GM18511 (cell line): ENCODE results near the gene KDM4B.
"Not testable (repeated sequence)": the region's sequence is repeated elsewhere in the genome, so short reads cannot be mapped to it uniquely, and the experiment has no call there.

ENCODE experiments used
- ATAC-seq: cut with Tn5 transposase; IDR thresholded peaks from one replicate; pipeline ENCODE4 v1.9.1; 2021; ENCODE audit warnings: mild to moderate bottlenecking, moderate library complexity; ENCODE audit not compliant: unreplicated experiment

Gene KDM4B

GRCh38 chr19:5147074-5147977, 178.4 kb downstream of the KDM4B start:
- no peak for ATAC-seq

- no peak for ATAC-seq
Observed at GRCh38 chr19:5147978-5148793, 179.3 kb downstream of the KDM4B start.

GRCh38 chr19:5148794-5149190, 179.9 kb downstream of the KDM4B start:
- no peak for ATAC-seq

GRCh38 chr19:5149508-5149907, 180.6 kb downstream of the KDM4B start:
- ATAC-seq: no peak

- ATAC-seq: no peak
Observed at GRCh38 chr19:5149932-5150901, 181.3 kb downstream of the KDM4B start.

GRCh38 chr19:5150902-5151741, 182.2 kb downstream of the KDM4B start:
- no peak for ATAC-seq

GRCh38 chr19:5152013-5152763, 183.3 kb downstream of the KDM4B start:
- no peak for ATAC-seq

- ATAC-seq: no peak
Observed at GRCh38 chr19:5152767-5153532, 184.0 kb downstream of the KDM4B start.

GRCh38 chr19:5153601-5154128, 184.8 kb downstream of the KDM4B start:
- no peak for ATAC-seq

GRCh38 chr19:5154129-5154798, 185.4 kb downstream of the KDM4B start:
- ATAC-seq: no peak

- ATAC-seq: no peak
Observed at GRCh38 chr19:5154799-5155426, 186.0 kb downstream of the KDM4B start.

GRCh38 chr19:5155586-5156210, 186.8 kb downstream of the KDM4B start:
- ATAC-seq: no peak

GRCh38 chr19:5156231-5156986, 187.5 kb downstream of the KDM4B start:
- no peak for ATAC-seq

- no peak for ATAC-seq
Observed at GRCh38 chr19:5157186-5157585, 188.3 kb downstream of the KDM4B start.

GRCh38 chr19:5158549-5159134, 189.7 kb downstream of the KDM4B start:
- not testable (repeated sequence) for ATAC-seq
